B cell (primary cell): Measurements from ENCODE around the gene PURB.

Source experiments
- EZH2 ChIP-seq: IDR thresholded peaks from 2 replicates; pipeline ENCODE4 v1.6.1; 2012; ENCODE audit warnings: borderline replicate concordance, low read depth, mild to moderate bottlenecking, moderate library complexity, low read length; ENCODE audit not compliant: insufficient read depth, poor library complexity, severe bottlenecking
- TF ChIP-seq, protein P1 (sequence below): fragments of 200-600 bp; IDR thresholded peaks from one replicate; pipeline ENCODE4 v1.8.0; 2022; ENCODE audit warnings: antibody characterized with exemption, mild to moderate bottlenecking

DNA sequence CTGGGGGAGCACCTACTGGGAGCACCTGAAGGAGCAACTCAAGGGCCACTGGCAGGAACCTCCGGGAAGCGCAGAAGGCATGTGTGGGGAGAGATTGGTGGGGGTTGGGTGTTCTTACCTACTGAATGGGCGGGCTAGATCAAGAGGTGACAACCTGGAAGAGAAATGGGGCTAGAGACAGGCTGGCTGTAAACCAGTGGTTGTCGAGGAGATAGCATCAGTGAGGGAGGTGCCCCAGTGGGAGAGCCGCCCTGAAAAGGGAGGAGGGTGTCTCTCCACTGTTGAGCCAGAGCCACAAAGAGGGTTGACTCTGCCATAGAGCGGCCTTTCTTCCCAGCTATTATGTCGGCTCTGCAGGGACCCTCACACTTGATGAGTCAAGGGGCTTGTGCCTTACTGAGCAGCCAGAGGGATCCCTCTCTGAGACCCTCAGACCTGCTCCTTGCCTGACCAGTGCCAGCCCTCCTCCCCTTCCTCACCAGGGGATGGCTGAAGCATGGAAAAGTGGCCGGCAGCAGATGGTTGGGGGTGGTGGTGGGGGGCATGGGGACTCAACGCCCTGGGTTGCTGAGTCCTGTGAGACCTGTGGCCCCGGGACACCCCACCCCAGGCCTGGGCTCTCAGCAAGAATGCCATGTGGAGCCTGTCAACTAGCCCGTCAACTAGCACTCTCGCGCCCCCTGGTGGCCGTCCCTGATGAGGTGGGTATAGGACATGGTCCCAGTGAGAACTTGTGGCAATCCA, 36.4 kb upstream of the PURB start:
- TF ChIP-seq, protein P1, sequence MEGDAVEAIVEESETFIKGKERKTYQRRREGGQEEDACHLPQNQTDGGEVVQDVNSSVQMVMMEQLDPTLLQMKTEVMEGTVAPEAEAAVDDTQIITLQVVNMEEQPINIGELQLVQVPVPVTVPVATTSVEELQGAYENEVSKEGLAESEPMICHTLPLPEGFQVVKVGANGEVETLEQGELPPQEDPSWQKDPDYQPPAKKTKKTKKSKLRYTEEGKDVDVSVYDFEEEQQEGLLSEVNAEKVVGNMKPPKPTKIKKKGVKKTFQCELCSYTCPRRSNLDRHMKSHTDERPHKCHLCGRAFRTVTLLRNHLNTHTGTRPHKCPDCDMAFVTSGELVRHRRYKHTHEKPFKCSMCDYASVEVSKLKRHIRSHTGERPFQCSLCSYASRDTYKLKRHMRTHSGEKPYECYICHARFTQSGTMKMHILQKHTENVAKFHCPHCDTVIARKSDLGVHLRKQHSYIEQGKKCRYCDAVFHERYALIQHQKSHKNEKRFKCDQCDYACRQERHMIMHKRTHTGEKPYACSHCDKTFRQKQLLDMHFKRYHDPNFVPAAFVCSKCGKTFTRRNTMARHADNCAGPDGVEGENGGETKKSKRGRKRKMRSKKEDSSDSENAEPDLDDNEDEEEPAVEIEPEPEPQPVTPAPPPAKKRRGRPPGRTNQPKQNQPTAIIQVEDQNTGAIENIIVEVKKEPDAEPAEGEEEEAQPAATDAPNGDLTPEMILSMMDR: peak; percentile 86
- TF ChIP-seq EZH2: no peak
